ENCODE measurements around the gene EPAS1.
"Not testable (repeated sequence)": the region's sequence is repeated elsewhere in the genome, so short reads cannot be mapped to it uniquely, and the experiment has no call there.

EPAS1 gene

GRCh38 chr2:46383113-46383395, 85.8 kb downstream of the EPAS1 start:
- no peak for DNase-seq (ENCODE audit: low spot score)

GRCh38 chr2:46383784-46384456, 86.7 kb downstream of the EPAS1 start:
- DNase-seq (ENCODE audit: low spot score), result no peak

- DNase-seq (ENCODE audit: low spot score), result no peak
Observed at GRCh38 chr2:46384457-46384815, 87.2 kb downstream of the EPAS1 start.

GRCh38 chr2:46385786-46386577, 88.8 kb downstream of the EPAS1 start:
- no peak for DNase-seq (ENCODE audit: low spot score)

- no peak for DNase-seq (ENCODE audit: low spot score)
Observed at GRCh38 chr2:46386763-46387162, 89.6 kb downstream of the EPAS1 start.

- no peak for DNase-seq (ENCODE audit: low spot score)
Observed at GRCh38 chr2:46387292-46387691, 90.1 kb downstream of the EPAS1 start.

GRCh38 chr2:46387886-46388515, 90.8 kb downstream of the EPAS1 start:
- DNase-seq (ENCODE audit: low spot score), result no peak

GRCh38 chr2:46388881-46389280, 91.7 kb downstream of the EPAS1 start:
- DNase-seq (ENCODE audit: low spot score), result no peak

- no peak for DNase-seq (ENCODE audit: low spot score)
Observed at GRCh38 chr2:46389417-46389916, 92.3 kb downstream of the EPAS1 start.

GRCh38 chr2:46390036-46390435, 92.8 kb downstream of the EPAS1 start:
- DNase-seq (ENCODE audit: low spot score), result no peak

GRCh38 chr2:46390901-46391395, 93.7 kb downstream of the EPAS1 start:
- no peak for DNase-seq (ENCODE audit: low spot score)

- DNase-seq (ENCODE audit: low spot score), result no peak
Observed at GRCh38 chr2:46392561-46393346, 95.5 kb downstream of the EPAS1 start.

GRCh38 chr2:46393347-46393820, 96.2 kb downstream of the EPAS1 start:
- DNase-seq (ENCODE audit: low spot score), result no peak

GRCh38 chr2:46393865-46394264, 96.7 kb downstream of the EPAS1 start:
- DNase-seq (ENCODE audit: low spot score), result no peak

GRCh38 chr2:46394649-46395510, 97.7 kb downstream of the EPAS1 start:
- DNase-seq (ENCODE audit: low spot score), result no peak

- not testable (repeated sequence) for DNase-seq (ENCODE audit: low spot score)
Observed at GRCh38 chr2:46395730-46396129, 98.5 kb downstream of the EPAS1 start.

- no peak for DNase-seq (ENCODE audit: low spot score)
Observed at GRCh38 chr2:46400016-46400415, 102.8 kb downstream of the EPAS1 start.

GRCh38 chr2:46402874-46403273, 105.7 kb downstream of the EPAS1 start:
- no peak for DNase-seq (ENCODE audit: low spot score)

GRCh38 chr2:46404181-46404759, 107.1 kb downstream of the EPAS1 start:
- no peak for DNase-seq (ENCODE audit: low spot score)

- no peak for DNase-seq (ENCODE audit: low spot score)
Observed at GRCh38 chr2:46407852-46408455, 110.7 kb downstream of the EPAS1 start.
